Lung (tissue), 12 donors: ENCODE measurements around the gene TCOF1. TPM values are rescaled to one million over a fixed set of nuclear protein-coding genes. Genes with fewer than 3 reads are reported as not detected.
"Not testable (repeated sequence)": the region's sequence is repeated elsewhere in the genome, so short reads cannot be mapped to it uniquely, and the experiment has no call there.

Experiments
- ATAC-seq: fragments of 200-7000 bp; cut with Tn5 transposase; one replicate; pipeline ENCODE4 v1.9.1; 2020; ENCODE audit warnings: moderate number of reproducible peaks; ENCODE audit not compliant: insufficient read depth, low FRiP score
- DNase-seq, 3 donors: peaks; one replicate each; pipeline ENCODE4 v3.0.0-alpha.2; 2013 to 2017
- H3K27ac ChIP-seq, 2 donors: one replicate each; pipeline ENCODE4 v1.5.1; 2013; ENCODE audit warnings: mild to moderate bottlenecking in 2 of 2, moderate library complexity in 2 of 2, control low read depth in 1 of 2, inconsistent platforms in 1 of 2, low read depth in 1 of 2, low read length in 1 of 2
- H3K27me3 ChIP-seq, 3 donors: one replicate each; pipeline ENCODE4 v1.5.1; 2013; ENCODE audit warnings: low read length in 2 of 3; ENCODE audit not compliant: control insufficient read depth in 3 of 3, insufficient read depth in 3 of 3
- H3K36me3 ChIP-seq, 4 donors: one replicate each; pipeline ENCODE4 v1.5.1; 2013; ENCODE audit warnings: low read length in 4 of 4, mild to moderate bottlenecking in 1 of 4, moderate library complexity in 1 of 4; ENCODE audit not compliant: control insufficient read depth in 4 of 4, insufficient read depth in 4 of 4
- H3K4me1 ChIP-seq, 5 donors: one replicate each; pipeline ENCODE4 v1.5.1; 2013; ENCODE audit warnings: low read length in 5 of 5, mild to moderate bottlenecking in 2 of 5, moderate library complexity in 1 of 5; ENCODE audit not compliant: control insufficient read depth in 5 of 5, insufficient read depth in 5 of 5
- H3K4me3 ChIP-seq: one replicate; pipeline ENCODE4 v1.5.1; 2013; ENCODE audit warnings: mild to moderate bottlenecking, control low read depth, moderate library complexity
- H3K9ac ChIP-seq, 2 donors: one replicate each; pipeline ENCODE4 v1.5.1; 2013; ENCODE audit warnings: low read length in 2 of 2, control low read depth in 1 of 2; ENCODE audit not compliant: insufficient read depth in 1 of 2
- H3K9me3 ChIP-seq, 4 donors: one replicate each; pipeline ENCODE4 v1.5.1; 2013; ENCODE audit warnings: low read length in 3 of 4, mild to moderate bottlenecking in 1 of 4, moderate library complexity in 1 of 4; ENCODE audit not compliant: control insufficient read depth in 4 of 4, insufficient read depth in 3 of 4
- CTCF ChIP-seq: IDR thresholded peaks from 2 replicates; pipeline ENCODE4 v1.5.1; 2012; ENCODE audit warnings: mild to moderate bottlenecking; ENCODE audit errors: control extremely low read depth, extremely low read depth
- WGBS, 2 donors: extraction: QIAGEN DNeasy Blood & Tissue Kit; methylation state at CpG; one replicate each; pipeline ENCODE4 v1.1.7; 2013; 5-methylcytosine and 5-hydroxymethylcytosine counted together
- polyA plus RNA-seq, 2 donors: library from polyadenylated mRNA; stranded (reverse); fragments of 200-250 nt; gene quantifications; one replicate each; pipeline ENCODE4 v1.2.1, GENCODE V29; 2013
- total RNA-seq, 2 donors: library from RNA; depleted of rRNA in 1 of 2; stranded (reverse); fragments of >200 nt in 1 of 2; gene quantifications; one replicate each; pipeline ENCODE4 v1.2.1, GENCODE V29; 2014 to 2021
- donor health status: control.
- donor health status: control.
- donor health status: Bipolar disorder and iron deficiency.
- donor health status: healthy.
- donor health status: DM: yes; HTN: yes; CAD: no.

TCOF1 gene
- total and polyA plus RNA-seq, 4 donors = 13.3 to 25.3 (median 15.9) TPM

DNA sequence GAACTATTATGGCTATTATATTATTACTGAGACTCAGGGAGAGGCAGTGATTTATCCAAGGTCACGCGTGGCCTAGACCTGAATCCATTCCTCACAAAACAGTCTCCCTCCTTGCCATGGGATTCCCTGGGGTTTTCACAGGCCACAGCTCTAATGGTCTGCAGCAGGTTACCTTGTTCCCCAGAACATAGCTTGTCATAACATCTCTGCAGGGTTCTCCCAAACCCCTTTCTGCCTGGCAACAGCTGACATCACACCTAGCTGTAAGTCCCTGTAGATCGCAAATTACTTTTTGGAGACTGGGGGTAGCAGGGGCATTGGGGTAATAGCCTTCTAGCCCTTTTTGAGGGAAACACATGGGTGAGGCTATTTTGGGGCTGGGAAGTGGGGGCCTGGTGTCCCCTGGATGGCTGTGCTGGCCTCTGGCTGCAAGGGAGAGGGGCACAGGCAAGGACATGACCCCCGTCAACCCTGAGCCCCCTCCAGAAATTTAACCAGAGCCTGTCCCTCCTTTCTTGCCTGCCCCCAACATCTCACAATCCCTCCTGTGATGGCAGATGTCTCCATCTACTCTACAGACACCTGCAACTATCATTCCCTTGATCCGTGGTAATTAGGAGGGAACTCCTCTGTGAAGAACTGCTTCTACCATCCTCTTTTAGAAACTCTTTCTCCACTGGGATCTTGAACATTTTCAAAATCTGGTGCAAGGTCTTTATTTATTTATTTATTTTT, 53.9 kb downstream of the TCOF1 start:
- Histone ChIP-seq H3K27me3 (no peaks in the 10 kb centered on the region), H3K36me3 (peaks cover 0 to 11% (median 0%) of the 10 kb centered on the region in 4 donors), H3K4me3 (peak overlapping the region; percentile 55), H3K4me1 (peaks cover 0 to 15% (median 2%) of the 10 kb centered on the region in 5 donors), H3K9ac (peak overlapping the region in 1 of 2 donors; percentile 78), H3K9me3 (no peaks in the 10 kb centered on the region), H3K27ac (peak overlapping the region; percentile 24 to 98)
- DNase-seq (peak in 2 of 3 donors; percentile 12 to 15), ATAC-seq (peak; percentile 21)
- 33% methylated on average over 5 of the region's 5 CpGs for WGBS, 2 donors
- TF ChIP-seq CTCF = no peak

DNA sequence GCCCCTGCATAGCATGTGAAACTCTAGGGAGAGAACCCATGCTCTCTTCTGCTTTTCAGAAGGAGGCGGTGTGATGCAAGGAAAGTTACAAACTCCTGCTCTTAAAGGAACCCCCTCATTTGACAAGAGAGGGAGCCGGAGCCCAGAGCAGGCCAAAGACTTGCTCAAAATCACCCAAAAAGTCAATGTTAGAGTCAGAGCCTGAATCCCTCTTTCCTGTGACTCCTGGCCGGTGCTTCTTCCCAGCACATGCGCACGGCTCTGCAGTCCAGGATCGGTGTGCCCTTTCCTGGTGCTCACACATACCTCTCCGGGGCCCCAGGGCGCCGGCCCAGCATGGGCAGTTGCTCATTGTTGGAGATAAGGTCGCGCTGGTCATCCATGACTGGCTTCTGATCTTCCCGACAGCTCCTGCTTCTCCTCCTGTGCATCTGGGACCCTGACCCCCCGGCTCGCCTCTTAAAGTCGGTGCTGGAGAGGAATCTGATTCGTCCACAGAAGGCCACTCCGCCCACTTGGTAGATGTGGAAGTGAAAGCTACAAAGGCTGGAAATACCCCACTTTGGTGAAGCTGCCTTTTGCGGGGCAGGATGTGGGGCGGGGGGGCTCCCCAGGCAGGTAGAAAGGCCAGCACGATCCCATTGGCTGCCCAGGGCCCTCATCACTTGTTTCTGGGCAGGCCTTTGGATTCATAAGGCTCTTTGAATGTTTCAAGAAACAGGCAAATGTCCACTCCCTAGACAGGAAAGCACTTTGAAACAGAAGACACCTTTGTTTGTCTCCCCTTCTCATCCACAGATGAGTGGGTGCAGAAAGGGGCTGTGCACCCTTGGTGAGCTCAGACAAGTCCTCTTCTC, 55.0 kb downstream of the TCOF1 start, which contains the start of gene CD74:
Gene CD74 (minus strand): TSS at position 592 of the 857 bp plus-strand sequence. CDS start 161 bp downstream, at position 431.
- peaks cover 0 to 15% (median 0%) of the 10 kb centered on the region in 5 donors for H3K4me1 ChIP-seq

DNA sequence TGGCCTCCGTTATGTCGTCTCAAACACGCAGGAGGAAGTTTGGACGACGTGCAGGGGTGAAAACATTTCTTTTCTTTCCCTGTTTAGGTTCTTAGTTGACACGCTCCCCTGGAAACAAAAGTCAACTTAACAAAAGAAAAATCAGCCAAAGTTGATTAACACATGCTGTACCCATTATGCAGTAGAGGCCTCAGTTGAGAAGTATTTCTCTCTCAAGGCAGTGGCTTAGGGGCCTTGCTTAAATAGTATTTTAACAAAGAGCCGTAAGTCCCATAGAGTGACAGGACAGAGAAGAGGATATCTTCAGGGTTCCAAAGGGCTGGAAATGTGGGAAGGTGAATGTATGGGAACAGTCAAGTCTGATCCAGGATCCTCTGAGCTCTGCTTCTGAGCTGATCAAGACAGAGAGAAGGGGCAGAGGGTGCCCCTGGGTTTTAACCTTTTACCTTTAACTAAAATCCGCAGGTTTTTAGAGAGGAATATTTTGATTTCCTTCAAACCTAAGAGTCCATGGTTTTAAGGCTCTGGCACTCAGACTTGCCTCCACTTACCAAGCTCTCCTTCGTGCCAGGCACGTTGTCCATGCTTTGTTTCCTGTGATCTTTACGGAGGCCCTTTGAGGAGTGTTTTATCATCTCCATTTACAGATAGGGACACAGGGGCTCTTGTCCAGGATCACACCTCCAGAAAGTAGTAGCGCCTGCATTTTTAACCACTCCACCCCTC, 55.8 kb downstream of the TCOF1 start:
- TF ChIP-seq CTCF = no peak
- H3K36me3 ChIP-seq = peaks cover 0 to 3% (median 0%) of the 10 kb centered on the region in 4 donors
- H3K9ac ChIP-seq = peak overlapping the region in 1 of 2 donors; percentile 61
- no peak overlapping the region for H3K4me3 ChIP-seq
- no peaks in the 10 kb centered on the region for H3K27me3 ChIP-seq
- no peak for DNase-seq
- peak overlapping the region; percentile 22 to 98 for H3K27ac ChIP-seq
- ATAC-seq = no peak
- WGBS, 2 donors = 51 to 52% methylated on average over 12 of the region's 12 CpGs
- H3K4me1 ChIP-seq = peaks cover 0 to 15% (median 0%) of the 10 kb centered on the region in 5 donors
- H3K9me3 ChIP-seq = no peaks in the 10 kb centered on the region

More for the DNA sequence above, 55.0 kb downstream of the TCOF1 start, which contains the start of gene CD74:
- H3K27me3 ChIP-seq = no peaks in the 10 kb centered on the region
- WGBS, 2 donors = 7% methylated on average over 20 of the region's 20 CpGs
- H3K36me3 ChIP-seq = peaks cover 0 to 3% (median 0%) of the 10 kb centered on the region in 4 donors
- peak within 1 kb of the TSS; percentile 24 to 98 for H3K27ac ChIP-seq
- TF ChIP-seq CTCF = no peak
- peak within 1 kb of the TSS; percentile 59 to 82 for H3K9ac ChIP-seq
- no peaks in the 10 kb centered on the region for H3K9me3 ChIP-seq
- DNase-seq (peak; percentile 72 to 76 (median 76)), ATAC-seq (peak; percentile 79)
- H3K4me3 ChIP-seq = peak within 1 kb of the TSS; percentile 42

- H3K27ac ChIP-seq = peak overlapping the region in 1 of 2 donors; percentile 98
- H3K4me3 ChIP-seq, ATAC-seq, H3K9me3 ChIP-seq, H3K9ac ChIP-seq, DNase-seq, H3K27me3 ChIP-seq, H3K36me3 ChIP-seq: not testable (repeated sequence)
- H3K4me1 ChIP-seq = peaks cover 0 to 15% (median 0%) of the 10 kb centered on the region in 5 donors
- whole genome bisulfite sequencing, 2 donors = 93 to 94% methylated on average over 16 of the region's 16 CpGs
These were observed 56.6 kb downstream of the TCOF1 start for GRCh38 chr5:150413902-150414790.
